HG02623 (cell line): ENCODE measurements around the gene AKAP11.
"Not testable (repeated sequence)": the region's sequence is repeated elsewhere in the genome, so short reads cannot be mapped to it uniquely, and the experiment has no call there.

Experiments
- ATAC-seq: cut with Tn5 transposase; IDR thresholded peaks from one replicate; pipeline ENCODE4 v1.9.1; 2021; ENCODE audit warnings: moderate library complexity; ENCODE audit not compliant: unreplicated experiment

AKAP11 gene, protein sequence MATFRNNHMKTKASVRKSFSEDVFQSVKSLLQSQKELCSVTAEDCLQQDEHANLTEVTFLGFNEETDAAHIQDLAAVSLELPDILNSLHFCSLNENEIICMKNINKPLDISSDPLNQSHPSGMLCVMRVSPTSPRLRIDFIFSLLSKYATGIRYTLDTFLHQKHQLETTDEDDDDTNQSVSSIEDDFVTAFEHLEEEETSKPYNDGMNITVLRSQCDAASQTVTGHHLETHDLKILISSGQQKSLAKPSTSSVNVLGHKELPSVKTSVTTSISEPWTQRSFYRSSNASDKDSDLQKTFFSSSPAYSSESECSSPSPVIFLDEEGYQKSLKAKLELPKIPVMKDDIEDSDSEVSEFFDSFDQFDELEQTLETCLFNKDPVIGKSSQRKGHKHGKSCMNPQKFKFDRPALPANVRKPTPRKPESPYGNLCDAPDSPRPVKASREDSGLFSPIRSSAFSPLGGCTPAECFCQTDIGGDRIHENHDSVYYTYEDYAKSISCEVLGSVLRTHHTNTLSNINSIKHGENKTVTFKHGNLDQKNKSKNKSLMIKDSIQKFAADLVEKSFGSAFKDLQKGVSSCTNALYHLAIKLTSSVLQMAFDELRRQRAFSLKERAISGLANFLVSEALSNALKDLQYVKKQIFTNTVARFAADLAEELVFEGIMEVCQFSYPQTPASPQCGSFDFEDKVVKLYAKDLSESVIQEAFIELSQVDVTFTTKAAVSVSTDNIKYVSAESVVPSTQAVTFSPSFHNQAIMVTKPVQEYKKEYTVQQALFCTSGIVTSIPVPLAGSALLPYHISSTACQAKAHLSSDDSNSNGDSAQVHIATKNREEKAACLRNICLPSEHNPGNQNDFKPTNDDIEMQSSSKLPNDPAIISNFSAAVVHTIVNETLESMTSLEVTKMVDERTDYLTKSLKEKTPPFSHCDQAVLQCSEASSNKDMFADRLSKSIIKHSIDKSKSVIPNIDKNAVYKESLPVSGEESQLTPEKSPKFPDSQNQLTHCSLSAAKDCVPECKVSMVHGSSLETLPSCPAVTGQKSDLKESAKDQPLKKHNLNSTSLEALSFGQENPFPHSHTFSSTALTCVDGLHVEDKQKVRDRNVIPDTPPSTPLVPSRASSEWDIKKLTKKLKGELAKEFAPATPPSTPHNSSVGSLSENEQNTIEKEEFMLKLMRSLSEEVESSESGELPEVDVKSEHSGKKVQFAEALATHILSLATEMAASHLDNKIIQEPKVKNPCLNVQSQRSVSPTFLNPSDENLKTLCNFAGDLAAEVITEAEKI (N-terminal part only)

GRCh38 chr13:42272115-42272803 lies at the start of gene AKAP11:
AKAP11 (plus strand) TSS chr13:42272152; CDS start chr13:42286349, 14,197 bp downstream.
- ATAC-seq = peak; percentile 27

GRCh38 chr13:42223681-42224080 lies 48.3 kb upstream of the AKAP11 start:
- no peak for ATAC-seq

DNA sequence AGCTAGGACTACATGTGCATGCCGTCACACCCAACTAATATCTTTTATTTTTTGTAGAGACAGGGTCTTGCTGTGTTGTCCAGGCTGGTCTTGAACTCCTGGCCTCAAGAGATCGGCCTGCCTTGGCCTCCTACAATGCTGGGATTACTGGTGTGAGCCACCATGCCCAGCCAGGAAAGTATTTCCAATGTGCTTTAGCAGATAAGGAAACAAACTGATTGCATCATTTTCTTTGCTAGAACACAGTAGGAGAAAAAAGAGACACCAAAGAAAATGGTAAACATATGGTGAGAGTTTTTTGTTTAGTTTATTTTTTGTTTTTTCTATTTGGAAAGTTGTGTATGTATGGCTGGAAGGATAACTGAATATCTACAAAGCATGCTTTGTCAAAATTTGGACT lies 46.9 kb upstream of the AKAP11 start:
- ATAC-seq = no peak

DNA sequence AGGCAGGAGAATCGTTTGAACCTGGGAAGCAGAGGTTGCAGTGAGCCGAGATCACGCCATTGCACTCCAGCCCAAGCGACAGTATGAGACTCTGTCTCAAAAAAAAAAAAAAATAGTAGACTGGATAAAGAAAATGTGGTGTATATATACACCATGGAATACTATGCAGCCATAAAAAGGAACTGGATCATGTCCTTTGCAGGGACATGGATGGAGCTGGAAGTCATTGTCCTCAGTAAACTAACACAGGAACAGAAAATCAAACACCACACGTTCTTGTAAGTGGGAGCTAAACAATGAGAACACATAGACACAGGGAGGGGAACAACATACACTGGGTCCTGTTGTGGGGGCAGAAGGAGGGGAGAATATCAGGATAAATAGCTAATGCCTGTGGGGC lies 45.2 kb upstream of the AKAP11 start:
- not testable (repeated sequence) for ATAC-seq

DNA sequence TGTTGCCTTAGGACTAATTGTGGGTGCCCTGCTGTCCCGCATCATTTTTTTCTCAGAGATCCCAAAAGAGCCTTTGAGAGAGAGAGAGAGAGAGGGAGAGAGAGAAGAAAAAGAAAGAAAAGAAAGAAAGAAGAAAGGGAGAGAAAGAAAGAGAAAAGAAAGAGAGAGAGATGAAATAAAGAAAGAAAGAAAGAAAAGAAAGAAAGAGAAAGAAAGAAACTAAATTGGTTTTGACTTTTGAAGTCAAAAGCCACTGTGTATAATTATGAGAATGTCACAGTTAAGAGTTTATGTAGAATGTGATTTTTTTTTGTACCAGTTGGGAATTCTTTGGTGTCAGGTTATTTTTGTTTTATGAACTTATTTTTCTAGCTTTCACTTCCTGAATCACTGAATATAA lies 43.4 kb upstream of the AKAP11 start:
- no peak for ATAC-seq

DNA sequence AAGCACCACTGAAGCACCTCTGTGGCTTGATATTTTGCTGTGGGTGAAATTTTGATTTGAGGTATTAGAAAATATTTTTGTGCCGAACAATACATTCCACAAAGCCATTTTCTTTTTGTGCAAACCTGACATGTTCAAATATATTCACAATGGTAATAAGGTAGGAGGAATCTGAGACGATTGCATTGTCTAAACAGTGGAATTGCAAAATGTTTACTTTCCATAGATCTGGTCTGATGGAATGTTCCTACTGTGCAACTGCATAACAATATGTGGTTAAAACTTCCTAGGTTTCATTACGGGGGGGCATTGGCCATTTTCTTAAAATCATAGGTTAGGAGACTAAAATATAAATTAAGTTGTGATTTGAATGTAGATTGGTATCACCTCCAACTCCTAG lies 42.7 kb upstream of the AKAP11 start:
- ATAC-seq = no peak

- ATAC-seq = no peak
Observed at GRCh38 chr13:42232671-42233070, 39.3 kb upstream of the AKAP11 start.

DNA sequence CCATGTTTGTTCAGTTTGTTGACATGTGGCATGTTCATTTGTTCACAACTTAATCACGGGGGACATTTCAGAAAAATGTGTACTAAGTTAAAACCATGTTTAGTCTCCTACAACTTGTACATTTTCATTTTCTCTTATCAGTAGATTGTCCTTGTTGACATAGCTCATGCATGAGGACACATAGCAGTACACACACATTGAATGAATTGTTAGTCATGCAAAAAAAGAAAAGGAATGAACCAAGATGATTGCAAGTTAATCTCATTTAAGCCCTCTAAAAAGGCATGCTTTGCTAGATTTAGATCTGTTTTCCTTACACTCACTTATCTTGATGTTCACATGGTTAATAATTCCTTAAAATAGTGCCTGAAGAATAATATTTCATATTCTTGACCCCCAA lies 38.2 kb upstream of the AKAP11 start:
- ATAC-seq = no peak

- no peak for ATAC-seq
Observed at GRCh38 chr13:42239161-42239560, 32.8 kb upstream of the AKAP11 start.

DNA sequence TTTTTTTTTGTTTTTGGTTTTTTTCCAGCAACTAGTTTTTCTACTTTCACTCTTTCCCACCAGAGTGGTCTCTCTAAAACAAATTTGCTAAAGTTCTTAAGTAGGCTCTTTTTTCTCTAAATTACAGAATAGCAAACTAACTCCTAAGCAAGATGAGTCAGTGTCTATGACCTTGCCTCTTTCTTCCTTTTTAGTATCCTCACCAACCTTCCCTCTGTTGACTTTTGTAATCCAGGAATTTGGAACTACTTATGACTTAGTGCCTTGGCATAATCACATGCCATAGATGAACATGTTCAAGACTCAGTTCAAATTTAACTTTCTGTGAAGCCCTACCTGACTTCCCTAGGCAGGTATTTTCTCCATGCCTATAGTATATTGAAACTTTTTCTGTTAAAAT lies 32.3 kb upstream of the AKAP11 start:
- ATAC-seq = no peak

GRCh38 chr13:42246541-42246940 lies 25.4 kb upstream of the AKAP11 start:
- no peak for ATAC-seq

- no peak for ATAC-seq
Observed at GRCh38 chr13:42247883-42248282, 24.1 kb upstream of the AKAP11 start.

DNA sequence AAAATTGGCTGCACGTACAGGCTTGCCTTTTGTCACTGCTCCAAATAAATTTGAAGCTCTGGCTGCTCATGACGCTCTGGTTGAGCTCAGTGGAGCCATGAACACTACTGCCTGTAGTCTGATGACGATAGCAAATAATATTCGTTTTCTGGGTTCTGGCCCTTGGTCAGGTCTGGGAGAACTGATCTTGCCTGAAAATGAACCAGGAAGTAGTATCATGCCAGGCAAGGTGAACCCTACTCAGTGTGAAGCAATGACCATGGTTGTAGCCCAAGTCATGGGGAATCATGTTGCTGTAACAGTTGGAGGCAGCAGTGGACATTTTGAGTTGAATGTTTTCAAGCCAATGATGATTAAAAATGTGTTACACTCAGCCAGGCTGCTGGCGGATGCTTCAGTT lies 16.1 kb upstream of the AKAP11 start:
- ATAC-seq = no peak

GRCh38 chr13:42258747-42259146 lies 13.2 kb upstream of the AKAP11 start:
- no peak for ATAC-seq

DNA sequence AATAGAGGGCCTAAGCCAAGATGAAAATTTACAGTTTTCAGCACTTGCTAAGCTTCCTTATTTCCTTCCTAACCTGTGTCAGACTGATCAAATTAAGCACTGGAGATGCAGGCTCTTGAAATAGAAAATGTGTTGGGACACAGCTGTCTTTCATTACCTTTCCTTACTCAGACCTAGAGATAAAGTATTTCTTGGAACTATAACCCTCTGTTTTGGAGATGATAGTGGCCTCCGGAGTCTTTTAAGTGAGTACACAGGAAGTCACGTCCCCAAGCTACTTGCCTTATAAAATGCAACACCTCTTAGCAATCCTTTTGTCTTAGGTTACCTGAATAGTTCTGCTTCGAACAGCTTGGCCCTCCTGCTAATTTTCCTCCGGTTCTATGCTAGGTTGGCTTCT lies 12.4 kb upstream of the AKAP11 start:
- no peak for ATAC-seq

GRCh38 chr13:42260903-42261654 lies 10.9 kb upstream of the AKAP11 start:
- no peak for ATAC-seq

- no peak for ATAC-seq
Observed at GRCh38 chr13:42266473-42266872, 5.5 kb upstream of the AKAP11 start.

- ATAC-seq = no peak
Observed at GRCh38 chr13:42270160-42270856, 1.6 kb upstream of the AKAP11 start.

- ATAC-seq = no peak
Observed at GRCh38 chr13:42270857-42271215, 1.1 kb upstream of the AKAP11 start.
